ENCODE measurements around the gene PDE5A.
"Not testable (repeated sequence)": the region's sequence is repeated elsewhere in the genome, so short reads cannot be mapped to it uniquely, and the experiment has no call there.

Gene PDE5A

GRCh38 chr4:119470737-119471063 is 157.9 kb downstream of the PDE5A start:
- DNase-seq (ENCODE audit: low spot score): not testable (repeated sequence)

GRCh38 chr4:119470021-119470736 is 158.4 kb downstream of the PDE5A start:
- DNase-seq (ENCODE audit: low spot score): not testable (repeated sequence)

GRCh38 chr4:119469039-119469438 is 159.6 kb downstream of the PDE5A start:
- DNase-seq (ENCODE audit: low spot score): not testable (repeated sequence)

GRCh38 chr4:119462733-119463132 is 165.9 kb downstream of the PDE5A start:
- DNase-seq (ENCODE audit: low spot score): not testable (repeated sequence)

- not testable (repeated sequence) for DNase-seq (ENCODE audit: low spot score)
These were observed 172.9 kb downstream of the PDE5A start for GRCh38 chr4:119455734-119456133.

GRCh38 chr4:119454491-119455270 is 173.9 kb downstream of the PDE5A start:
- DNase-seq (ENCODE audit: low spot score): peak; percentile 87

- DNase-seq (ENCODE audit: low spot score): not testable (repeated sequence)
These were observed 174.5 kb downstream of the PDE5A start for GRCh38 chr4:119454151-119454490.

- not testable (repeated sequence) for DNase-seq (ENCODE audit: low spot score)
These were observed 175.3 kb downstream of the PDE5A start for GRCh38 chr4:119453286-119453685.

GRCh38 chr4:119449851-119450250 is 178.8 kb downstream of the PDE5A start:
- not testable (repeated sequence) for DNase-seq (ENCODE audit: low spot score)

Measured in COLO829 (cell line).